PFSK-1 (cell line): Measurements from ENCODE around the gene ACOX2.

ENCODE experiments used
- FOXP2 ChIP-seq: optimal IDR thresholded peaks from 2 replicates; pipeline ENCODE3; 2011; ENCODE audit warnings: borderline replicate concordance, control low read depth, inconsistent platforms; ENCODE audit not compliant: insufficient read depth; ENCODE audit errors: extremely low read length, extremely low read depth
- POLR2AphosphoS5 ChIP-seq: IDR thresholded peaks from 2 replicates; pipeline ENCODE4 v1.6.1; 2012; ENCODE audit warnings: low read depth, mild to moderate bottlenecking, control low read depth, low read length, moderate library complexity
- SIN3A ChIP-seq: IDR thresholded peaks from 2 replicates; pipeline ENCODE4 v1.6.1; 2012; ENCODE audit warnings: mild to moderate bottlenecking, low read length, moderate library complexity, borderline replicate concordance; ENCODE audit not compliant: insufficient read depth
- TAF1 ChIP-seq: IDR thresholded peaks from 2 replicates; pipeline ENCODE4 v1.6.1; 2012; ENCODE audit warnings: low read length, control low read depth, borderline replicate concordance; ENCODE audit not compliant: insufficient read depth
- TF ChIP-seq, protein P1 (sequence below), 2 experiments: IDR thresholded peaks; 2 replicates each; pipeline versions ENCODE4 v1.6.1 to v1.8.0; 2011 to 2012; ENCODE audit warnings: low read depth in 2 of 2, low read length in 2 of 2, control low read depth in 1 of 2, inconsistent platforms in 1 of 2, mild to moderate bottlenecking in 1 of 2, moderate library complexity in 1 of 2; ENCODE audit not compliant: insufficient read depth in 1 of 2

The ACOX2 gene

DNA sequence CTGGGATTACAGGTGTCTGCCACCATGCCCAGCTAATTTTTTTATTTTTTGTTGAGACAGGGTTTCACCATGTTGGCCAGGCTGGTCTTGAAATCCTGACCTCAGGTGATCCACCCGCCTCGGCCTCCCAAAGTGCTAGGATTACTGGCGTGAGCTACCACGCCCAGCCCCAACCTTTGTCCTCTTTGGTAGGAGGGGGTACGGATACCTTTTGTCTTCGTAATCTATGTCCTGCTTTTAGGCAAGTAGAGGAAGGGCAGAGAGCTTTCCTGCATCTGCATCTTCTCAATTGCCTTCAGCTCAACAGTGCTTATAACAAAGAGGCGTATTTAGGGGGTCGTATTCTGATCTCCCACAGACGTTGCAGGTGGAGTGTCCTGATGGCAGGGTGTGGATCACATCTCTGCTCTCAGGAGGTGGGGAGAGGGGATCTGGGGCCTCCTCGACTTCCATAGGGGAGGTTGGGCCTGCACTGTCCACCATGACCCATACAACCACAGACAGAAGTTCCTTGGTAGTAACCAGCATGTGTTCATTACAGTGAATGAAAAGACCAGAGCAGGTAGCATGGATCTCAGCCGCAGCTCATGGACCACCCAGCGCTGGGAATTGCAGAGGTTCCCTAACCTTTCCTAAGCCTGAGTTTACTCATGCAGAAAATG lies 66.5 kb downstream of the ACOX2 start:
- TF ChIP-seq, protein P1, sequence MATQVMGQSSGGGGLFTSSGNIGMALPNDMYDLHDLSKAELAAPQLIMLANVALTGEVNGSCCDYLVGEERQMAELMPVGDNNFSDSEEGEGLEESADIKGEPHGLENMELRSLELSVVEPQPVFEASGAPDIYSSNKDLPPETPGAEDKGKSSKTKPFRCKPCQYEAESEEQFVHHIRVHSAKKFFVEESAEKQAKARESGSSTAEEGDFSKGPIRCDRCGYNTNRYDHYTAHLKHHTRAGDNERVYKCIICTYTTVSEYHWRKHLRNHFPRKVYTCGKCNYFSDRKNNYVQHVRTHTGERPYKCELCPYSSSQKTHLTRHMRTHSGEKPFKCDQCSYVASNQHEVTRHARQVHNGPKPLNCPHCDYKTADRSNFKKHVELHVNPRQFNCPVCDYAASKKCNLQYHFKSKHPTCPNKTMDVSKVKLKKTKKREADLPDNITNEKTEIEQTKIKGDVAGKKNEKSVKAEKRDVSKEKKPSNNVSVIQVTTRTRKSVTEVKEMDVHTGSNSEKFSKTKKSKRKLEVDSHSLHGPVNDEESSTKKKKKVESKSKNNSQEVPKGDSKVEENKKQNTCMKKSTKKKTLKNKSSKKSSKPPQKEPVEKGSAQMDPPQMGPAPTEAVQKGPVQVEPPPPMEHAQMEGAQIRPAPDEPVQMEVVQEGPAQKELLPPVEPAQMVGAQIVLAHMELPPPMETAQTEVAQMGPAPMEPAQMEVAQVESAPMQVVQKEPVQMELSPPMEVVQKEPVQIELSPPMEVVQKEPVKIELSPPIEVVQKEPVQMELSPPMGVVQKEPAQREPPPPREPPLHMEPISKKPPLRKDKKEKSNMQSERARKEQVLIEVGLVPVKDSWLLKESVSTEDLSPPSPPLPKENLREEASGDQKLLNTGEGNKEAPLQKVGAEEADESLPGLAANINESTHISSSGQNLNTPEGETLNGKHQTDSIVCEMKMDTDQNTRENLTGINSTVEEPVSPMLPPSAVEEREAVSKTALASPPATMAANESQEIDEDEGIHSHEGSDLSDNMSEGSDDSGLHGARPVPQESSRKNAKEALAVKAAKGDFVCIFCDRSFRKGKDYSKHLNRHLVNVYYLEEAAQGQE (IDR thresholded peaks at IDR 0.05; ENCODE audit: insufficient read depth in 1 of 2, low read depth in 2 of 2, low read length in 2 of 2): no peak
- TF ChIP-seq FOXP2 (no peak), TAF1 (no peak), POLR2AphosphoS5 (no peak), SIN3A (no peak)

DNA sequence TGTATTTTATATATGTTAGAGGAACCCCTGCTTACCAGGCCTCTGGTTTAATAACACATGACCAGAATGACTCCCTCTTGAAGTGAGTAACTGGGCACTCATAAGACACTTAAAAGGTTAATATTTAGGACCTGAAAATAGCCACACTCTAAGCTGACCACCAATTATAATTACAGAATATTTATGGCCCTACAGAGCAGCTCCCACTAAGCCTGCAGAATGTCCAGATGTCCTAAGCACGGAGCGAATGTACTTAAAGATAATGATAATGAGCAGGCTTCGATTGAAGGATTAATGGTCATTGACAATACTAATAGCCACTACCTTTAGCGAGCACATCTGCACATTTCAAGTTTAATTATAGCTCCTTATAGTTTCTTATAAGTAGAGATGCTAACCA lies 67.9 kb downstream of the ACOX2 start:
- TF ChIP-seq, protein P1 (IDR thresholded peaks at IDR 0.05; ENCODE audit: insufficient read depth in 1 of 2, low read depth in 2 of 2, low read length in 2 of 2): no peak
- TF ChIP-seq TAF1: no peak
- no peak for TF ChIP-seq SIN3A
- no peak for TF ChIP-seq POLR2AphosphoS5
- TF ChIP-seq FOXP2: no peak

DNA sequence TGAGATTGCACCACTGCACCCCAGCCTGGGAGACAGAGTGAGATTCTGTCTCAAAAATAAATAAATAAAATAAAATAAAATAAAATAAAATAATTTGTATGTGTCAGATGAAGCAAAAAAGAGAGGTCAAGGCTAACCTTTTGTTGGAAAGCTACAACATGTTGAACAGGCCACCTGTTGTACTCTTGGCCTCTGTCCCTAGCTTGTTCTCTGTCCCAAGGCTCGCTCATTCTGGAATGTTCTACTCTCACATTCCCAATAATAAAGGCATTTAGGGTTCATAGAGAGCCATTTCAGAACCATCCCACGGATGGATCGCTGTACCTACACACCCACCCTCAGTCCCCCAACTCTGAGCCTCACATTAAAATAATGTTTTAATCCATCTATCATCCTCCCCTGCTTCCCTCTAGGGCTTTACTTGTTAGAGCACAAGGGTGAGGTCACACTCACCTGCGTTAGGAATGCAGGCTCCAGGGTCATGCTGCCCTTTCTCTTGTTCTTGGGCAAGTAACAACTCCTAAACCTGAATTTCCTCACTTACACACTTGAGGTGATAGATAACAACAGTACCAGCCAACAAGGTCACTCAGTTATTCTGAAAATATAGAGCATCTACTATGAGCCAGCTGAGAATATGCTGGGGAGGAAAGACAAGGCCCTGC lies 70.0 kb downstream of the ACOX2 start:
- TF ChIP-seq, protein P1 (IDR thresholded peaks at IDR 0.05; ENCODE audit: insufficient read depth in 1 of 2, low read depth in 2 of 2, low read length in 2 of 2): no peak

DNA sequence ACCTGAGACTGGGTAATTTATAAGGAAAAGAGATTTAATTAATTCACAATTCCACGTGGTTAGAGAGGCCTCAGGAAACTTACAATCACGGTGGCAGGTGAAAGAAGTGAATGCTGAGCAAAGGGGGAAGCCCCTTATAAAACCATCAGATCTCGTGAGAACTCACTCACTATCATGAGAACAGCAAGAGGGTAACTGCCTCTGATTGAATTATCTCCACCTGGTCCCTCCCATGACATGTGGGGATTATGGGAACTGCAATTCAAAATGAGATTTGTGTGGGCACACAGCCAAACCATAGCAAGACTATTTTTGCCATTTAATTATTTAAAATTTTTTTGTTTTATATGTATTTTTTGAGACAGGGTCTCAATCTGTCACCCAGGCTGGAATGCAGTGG lies 72.1 kb downstream of the ACOX2 start:
- TF ChIP-seq FOXP2 (no peak), POLR2AphosphoS5 (no peak), SIN3A (no peak), TAF1 (no peak)
- TF ChIP-seq, protein P1 (IDR thresholded peaks at IDR 0.05; ENCODE audit: insufficient read depth in 1 of 2, low read depth in 2 of 2, low read length in 2 of 2): no peak

DNA sequence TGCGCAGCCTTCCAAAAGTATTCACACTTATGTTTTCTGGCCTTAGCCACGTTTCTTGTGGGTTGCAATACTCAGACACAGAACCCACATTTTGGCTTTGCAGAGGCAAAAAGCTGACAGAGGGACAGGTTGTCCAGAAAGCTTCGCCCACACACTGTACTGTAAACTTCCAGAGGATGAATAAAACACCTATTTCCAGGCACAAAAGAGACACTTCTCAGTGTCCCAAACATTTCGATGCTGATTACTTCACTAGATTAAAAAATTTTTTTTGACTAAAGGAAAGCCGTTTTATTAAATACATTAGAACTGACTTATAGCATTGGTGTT lies 73.1 kb downstream of the ACOX2 start:
- TF ChIP-seq SIN3A (no peak), FOXP2 (no peak), POLR2AphosphoS5 (no peak), TAF1 (no peak)
- TF ChIP-seq, protein P1 (IDR thresholded peaks at IDR 0.05; ENCODE audit: insufficient read depth in 1 of 2, low read depth in 2 of 2, low read length in 2 of 2): no peak
